HG03159 (cell line): Measurements from ENCODE around the gene PHACTR3.

Source experiments
- ATAC-seq: cut with Tn5 transposase; IDR thresholded peaks from one replicate; pipeline ENCODE4 v1.9.1; 2021; ENCODE audit warnings: mild to moderate bottlenecking, moderate library complexity; ENCODE audit not compliant: unreplicated experiment

Gene PHACTR3

GRCh38 chr20:59774204-59774641 lies 169.9 kb downstream of the PHACTR3 start:
- no peak for ATAC-seq

DNA sequence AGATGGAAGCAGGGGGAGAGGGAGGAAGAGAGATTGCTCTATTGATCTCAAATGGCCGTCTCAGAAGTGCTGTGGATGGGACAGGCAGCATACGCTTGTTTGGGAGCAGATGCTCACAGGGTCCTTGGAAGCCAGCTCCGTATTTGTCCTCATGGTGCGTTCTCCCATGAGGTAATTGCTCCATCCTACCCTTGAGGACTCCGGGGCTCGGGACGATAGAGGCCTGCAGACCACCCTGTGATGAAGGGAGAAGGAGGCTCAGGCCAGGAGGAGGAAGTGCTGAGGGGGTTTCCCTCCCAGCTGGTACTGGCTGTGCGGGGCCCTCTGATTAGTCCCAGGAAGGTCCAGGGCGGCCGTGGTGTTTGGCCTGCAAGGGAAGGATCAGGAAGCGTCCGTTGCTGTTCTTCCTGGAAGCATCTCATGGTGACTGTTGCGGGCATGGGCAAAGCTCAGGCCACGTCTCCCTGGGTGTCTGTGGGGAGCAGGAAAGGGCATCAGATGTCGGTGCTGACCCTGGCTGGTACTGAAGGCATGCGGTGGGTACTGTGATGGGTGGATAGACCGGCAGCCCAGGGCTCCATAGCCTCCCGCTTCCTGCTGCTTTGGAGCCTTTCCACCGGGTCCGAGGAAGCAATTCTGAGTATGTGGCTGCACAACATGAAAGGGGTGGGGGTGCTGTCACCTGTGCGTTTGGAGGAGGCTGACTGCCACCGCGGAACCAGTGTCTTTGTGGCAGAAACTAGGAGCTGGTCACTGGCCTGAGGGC lies 170.8 kb downstream of the PHACTR3 start:
- ATAC-seq: no peak

GRCh38 chr20:59775687-59776055 lies 171.3 kb downstream of the PHACTR3 start:
- ATAC-seq: no peak

GRCh38 chr20:59776059-59776603 lies 171.8 kb downstream of the PHACTR3 start:
- ATAC-seq: no peak

DNA sequence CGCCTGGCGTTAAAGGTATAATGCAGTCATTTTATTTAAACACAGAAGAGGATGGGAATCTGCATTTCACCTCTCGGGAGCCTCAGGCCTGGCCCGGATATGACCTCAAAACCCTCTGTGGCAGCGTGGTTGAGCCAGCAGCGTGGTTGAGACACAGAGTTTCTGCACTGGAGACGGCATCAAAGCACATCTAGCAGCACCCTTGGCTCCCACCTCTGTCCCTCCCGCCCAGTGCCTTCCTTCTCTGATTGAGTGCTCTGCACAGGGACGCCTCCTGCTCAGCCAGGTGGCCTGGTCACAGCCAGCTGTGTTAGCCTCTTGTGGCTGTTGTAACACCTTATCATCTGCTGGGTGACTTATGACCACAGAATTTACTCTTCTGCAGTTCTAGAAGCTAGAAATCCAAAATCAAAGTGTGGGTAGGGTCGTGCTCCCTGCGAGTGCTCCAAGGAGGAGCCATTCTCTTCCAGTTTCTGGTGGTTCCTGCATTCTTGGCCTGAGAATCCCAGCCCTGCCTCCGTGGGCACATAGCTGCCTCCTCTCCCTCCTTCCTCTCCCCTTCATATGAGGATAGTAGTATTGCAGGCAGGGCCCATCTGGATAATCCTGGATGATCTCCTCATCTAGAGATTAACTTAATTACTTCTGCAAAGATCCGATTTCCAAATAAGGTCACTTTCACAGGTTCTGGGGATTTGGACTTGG lies 172.4 kb downstream of the PHACTR3 start:
- no peak for ATAC-seq

DNA sequence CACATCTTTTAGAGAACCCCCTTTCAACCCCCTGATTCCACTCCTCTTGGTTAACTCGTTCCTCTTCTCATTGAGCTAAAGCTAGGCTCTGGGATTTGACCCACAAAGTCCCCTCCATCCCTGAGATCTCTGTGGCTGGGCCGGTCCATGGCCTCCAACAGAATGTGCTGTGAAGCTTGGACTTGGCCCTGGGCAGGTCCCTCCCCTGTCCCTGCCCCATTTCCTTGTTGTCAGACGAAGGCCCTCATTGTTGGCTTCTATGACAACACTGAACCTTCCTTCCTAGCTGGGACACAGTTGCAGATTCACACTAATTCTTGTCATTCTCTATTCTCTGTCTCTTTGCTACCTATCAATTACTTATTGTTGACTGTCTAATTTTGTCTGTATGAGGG lies 173.0 kb downstream of the PHACTR3 start:
- no peak for ATAC-seq

GRCh38 chr20:59777814-59778575 lies 173.7 kb downstream of the PHACTR3 start:
- ATAC-seq: no peak

GRCh38 chr20:59778615-59779200 lies 174.4 kb downstream of the PHACTR3 start:
- no peak for ATAC-seq

GRCh38 chr20:59779656-59780380 lies 175.5 kb downstream of the PHACTR3 start:
- ATAC-seq: no peak

DNA sequence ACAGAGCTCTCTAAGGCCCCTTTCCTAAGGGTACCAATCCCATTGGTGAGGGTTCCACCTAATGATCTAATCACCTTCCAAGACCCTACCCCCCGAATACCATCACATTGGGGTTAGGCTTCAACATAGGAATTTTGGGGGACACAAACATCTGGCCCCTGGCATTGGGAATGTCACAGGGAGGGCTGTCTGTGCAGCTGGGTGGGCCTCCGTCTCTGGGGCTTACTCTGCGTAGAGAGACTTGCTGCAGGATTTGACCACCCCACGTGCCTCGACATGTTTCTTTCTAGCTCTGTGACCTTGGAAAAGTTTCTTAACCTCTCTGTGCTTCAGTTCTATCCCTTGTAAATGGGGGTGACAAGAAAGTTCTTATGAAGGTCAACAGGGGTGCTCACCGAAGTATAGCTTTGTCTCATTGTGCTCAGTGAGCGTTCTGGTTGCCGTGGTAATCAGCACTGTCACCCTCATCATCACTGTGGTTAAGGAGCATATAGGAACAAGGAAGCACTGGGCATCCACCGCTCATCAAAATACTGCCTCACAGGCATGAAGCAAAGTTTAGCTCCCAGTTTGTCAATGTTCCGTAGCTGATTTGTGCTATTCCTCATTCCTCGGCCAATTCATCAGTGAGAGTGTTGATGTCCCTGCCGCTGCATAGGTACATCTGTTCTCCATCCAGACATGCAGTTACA lies 176.3 kb downstream of the PHACTR3 start:
- no peak for ATAC-seq

DNA sequence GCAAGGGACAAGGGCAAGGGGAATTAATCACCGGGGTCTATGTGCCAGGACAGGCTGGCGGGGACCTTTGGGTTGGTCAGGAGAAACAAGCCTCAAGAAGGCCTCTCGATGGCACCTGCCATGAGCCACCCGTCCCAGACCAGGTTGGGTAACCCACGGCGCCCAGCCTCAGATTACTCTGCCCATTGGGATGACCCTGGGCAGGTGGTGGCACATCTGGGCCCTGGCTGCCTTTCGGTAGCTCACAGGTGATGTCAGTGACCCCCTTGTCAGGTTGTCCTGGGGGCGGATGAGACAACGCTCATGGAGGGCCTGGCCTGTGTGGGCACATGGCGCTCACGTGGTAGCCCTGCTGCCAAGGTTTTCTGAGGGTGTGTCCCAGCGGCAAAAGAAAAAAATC lies 176.9 kb downstream of the PHACTR3 start:
- no peak for ATAC-seq

- ATAC-seq: no peak
These were observed 178.8 kb downstream of the PHACTR3 start for GRCh38 chr20:59782986-59783640.

DNA sequence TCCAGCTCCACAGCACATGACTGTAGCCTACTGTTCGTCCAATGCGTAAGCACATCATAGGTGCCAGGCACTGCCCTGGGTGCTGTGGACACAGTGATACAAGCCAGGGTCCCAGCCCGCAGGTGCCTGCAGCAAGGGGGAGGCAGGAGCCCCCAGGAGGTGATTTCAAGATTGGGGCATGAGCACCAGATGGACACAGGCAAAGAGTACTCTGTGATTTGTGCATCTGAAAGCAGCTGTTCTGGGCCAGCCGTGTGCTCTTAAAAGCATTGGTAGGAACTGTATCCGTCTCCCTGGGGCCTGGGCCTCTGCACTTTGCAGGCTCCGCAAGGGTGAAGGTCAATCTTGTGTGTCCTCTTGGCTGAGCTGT lies 179.3 kb downstream of the PHACTR3 start:
- no peak for ATAC-seq

DNA sequence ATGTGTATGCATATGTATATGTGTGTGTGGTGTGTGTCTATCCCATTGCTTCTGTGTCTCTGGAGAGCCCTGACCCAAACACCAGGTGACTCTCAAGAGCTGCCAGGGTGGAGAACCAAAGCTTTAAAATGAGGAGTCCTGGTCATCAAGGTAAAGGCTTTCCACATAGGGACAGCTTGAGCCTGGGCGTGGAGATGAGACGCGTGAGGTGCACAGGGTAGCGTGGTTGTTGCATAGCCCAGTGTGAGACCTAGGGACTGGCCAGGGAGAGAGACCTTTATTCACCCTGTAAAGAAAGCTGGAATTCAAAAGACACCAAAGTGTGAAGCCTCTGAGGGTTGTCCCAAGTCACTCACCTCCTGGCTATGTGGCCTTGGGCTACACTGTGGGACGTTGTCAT lies 180.0 kb downstream of the PHACTR3 start:
- ATAC-seq: no peak

DNA sequence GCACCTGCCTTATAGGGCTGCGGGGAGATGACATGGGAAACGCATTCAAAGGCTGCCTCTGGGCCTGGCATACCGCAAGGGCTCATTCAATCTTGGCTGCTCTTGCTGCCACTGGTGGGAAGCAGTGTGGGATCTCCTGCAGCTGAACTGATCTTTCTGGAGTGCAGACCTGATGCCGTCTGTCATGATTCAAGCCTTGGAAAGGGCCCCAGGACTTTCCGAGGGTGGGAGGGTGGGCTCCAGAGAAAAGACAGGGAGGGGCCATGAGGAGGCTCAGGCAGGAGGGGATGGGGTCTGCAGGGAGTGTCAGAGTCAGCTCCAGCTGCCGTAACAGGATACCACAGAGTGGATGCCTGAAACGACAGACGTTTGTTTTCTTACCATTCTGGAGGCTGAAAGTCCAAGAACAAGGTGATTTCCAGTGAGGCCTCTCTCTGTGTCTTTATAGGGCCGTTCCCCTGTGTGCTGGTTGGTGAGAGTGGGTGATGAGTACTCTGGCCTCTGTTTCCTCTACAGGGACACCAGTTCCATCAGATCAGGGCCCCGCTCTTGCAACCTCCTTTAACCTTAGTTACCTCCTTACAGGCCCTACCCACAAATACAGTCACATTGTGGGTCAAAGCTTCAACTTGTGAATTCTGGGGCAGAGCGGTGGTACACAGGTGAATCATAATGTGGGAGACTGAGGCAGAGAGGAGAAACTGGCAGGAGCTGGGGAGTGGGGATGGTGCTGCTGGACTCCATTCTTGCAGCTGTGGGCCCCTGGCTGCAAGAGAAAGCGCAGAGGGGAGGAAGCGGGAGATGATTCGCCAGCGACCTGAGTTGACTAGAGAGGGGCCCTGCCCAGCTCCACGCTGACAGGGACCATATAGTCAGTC lies 180.7 kb downstream of the PHACTR3 start:
- no peak for ATAC-seq

DNA sequence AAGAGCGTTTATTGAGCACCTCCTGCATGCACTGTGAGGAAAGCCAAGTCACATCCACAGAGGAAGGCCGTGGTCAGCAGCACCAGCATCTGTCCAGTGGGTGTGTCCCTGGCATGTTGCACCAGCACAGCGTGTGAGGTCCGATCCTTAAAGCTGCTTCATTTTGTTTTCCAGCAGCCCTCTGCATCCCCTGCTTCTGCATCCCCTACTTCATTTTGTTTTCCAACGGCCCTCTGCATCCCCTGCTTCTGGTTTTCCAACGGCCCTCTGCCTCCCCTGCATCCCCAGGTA lies 181.3 kb downstream of the PHACTR3 start:
- no peak for ATAC-seq

GRCh38 chr20:59785986-59786795 lies 181.9 kb downstream of the PHACTR3 start:
- no peak for ATAC-seq
